ENCODE data around the gene LRRC19.

Gene LRRC19

GRCh38 chr9:26955921-26956859 is 49.3 kb downstream of the LRRC19 start, which contains the start of gene IFT74:
IFT74 (plus strand) TSS chr9:26956412; CDS start chr9:26961968, 5,556 bp downstream.
- Histone ChIP-seq H4K91ac (ENCODE audit: low read depth, low read length) (peak within 1 kb of the TSS; percentile 77), H3K79me1 (ENCODE audit: low read length) (peaks cover 8% of the 10 kb centered on the region), H3K4me2 (ENCODE audit: low read length) (peak within 1 kb of the TSS; percentile 92), H3K9ac (ENCODE audit: low read length) (peak within 1 kb of the TSS; percentile 92), H3K14ac (ENCODE audit: low read length) (peak within 1 kb of the TSS; percentile 34), H2BK120ac (ENCODE audit: insufficient read depth, low read length, poor library complexity) (no peak within 1 kb of the TSS), H4K12ac (ENCODE audit: low read depth, low read length) (peak within 1 kb of the TSS; percentile 77), H2AFZ (ENCODE audit: insufficient read depth, low read length, poor library complexity) (peak within 1 kb of the TSS; percentile 91), H3K36me3 (ENCODE audit: control insufficient read depth in 1 of 2, insufficient read depth in 2 of 2, low read length in 2 of 2) (no peaks in the 10 kb centered on the region), H4K8ac (ENCODE audit: low read depth, low read length) (peak within 1 kb of the TSS; percentile 89), H2BK12ac (ENCODE audit: low read length) (no peak within 1 kb of the TSS), H3K23ac (ENCODE audit: low read length) (no peak within 1 kb of the TSS), H3K18ac (ENCODE audit: low read length) (peak within 1 kb of the TSS; percentile 47), H3K9me3 (ENCODE audit: insufficient read depth, low read depth, low read length) (no peaks in the 10 kb centered on the region), H2BK5ac (ENCODE audit: low read depth, low read length, poor library complexity) (peak within 1 kb of the TSS; percentile 26), H3K4me3 (ENCODE audit: low read depth, low read length) (peak within 1 kb of the TSS; percentile 83), H3K4ac (ENCODE audit: low read depth, low read length) (peak within 1 kb of the TSS; percentile 12), H3K4me1 (ENCODE audit: control insufficient read depth in 1 of 2, insufficient read depth in 2 of 2, low read length in 2 of 2) (no peaks in the 10 kb centered on the region), H3K79me2 (ENCODE audit: control insufficient read depth, insufficient read depth, low read length, poor library complexity) (peaks cover 3% of the 10 kb centered on the region), H3K27ac (ENCODE audit: low read depth, low read length) (peak within 1 kb of the TSS; percentile 49), H3K27me3 (ENCODE audit: insufficient read depth, low read length) (no peaks in the 10 kb centered on the region), H2AK5ac (ENCODE audit: low read length) (no peak within 1 kb of the TSS)
- peak; percentile 95 to 100 for DNase-seq
- WGBS (ENCODE audit: extremely low coverage, insufficient coverage, insufficient read length): no CpG with 5 or more reads among the region's 53 CpGs

DNA sequence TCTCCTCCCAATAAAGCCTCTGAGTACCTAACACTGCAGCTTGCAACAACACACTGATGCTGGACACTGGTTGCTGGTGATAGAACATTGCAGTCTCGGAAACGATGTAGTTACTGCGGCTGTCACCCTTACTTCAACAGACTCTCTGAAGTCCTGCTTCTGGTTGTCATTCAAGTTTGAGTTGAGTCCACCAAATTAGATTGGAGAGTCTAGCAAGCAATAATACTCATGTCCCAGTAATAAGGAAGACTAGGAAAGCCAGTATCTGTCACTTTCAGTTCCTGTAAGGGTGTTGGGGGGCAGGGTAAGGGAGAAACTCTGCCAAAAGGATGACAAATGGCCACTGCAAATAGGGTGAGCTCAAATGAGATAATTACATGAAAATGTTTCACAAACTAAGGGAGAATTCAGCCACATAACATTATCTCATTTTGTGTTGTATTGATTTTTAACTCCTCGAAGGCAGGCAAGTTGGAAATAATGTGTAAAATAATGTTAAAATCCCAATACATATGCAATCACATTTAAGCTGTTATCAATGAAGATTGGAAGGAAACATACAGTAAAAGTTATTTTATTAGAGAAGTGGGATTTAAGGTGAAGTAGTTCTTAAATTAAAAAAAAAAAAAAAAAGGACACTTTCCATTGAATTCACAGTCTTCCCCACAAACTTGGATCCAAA is 50.1 kb downstream of the LRRC19 start:
- Histone ChIP-seq H3K27ac (ENCODE audit: low read depth, low read length) (no peak overlapping the region), H3K23ac (ENCODE audit: low read length) (no peak overlapping the region), H3K36me3 (ENCODE audit: control insufficient read depth in 1 of 2, insufficient read depth in 2 of 2, low read length in 2 of 2) (no peaks in the 10 kb centered on the region), H3K4ac (ENCODE audit: low read depth, low read length) (no peak overlapping the region), H3K4me3 (ENCODE audit: low read depth, low read length) (peak overlapping the region; percentile 55), H4K12ac (ENCODE audit: low read depth, low read length) (no peak overlapping the region), H3K4me2 (ENCODE audit: low read length) (peak overlapping the region; percentile 92), H3K14ac (ENCODE audit: low read length) (no peak overlapping the region), H2BK5ac (ENCODE audit: low read depth, low read length, poor library complexity) (no peak overlapping the region), H2BK120ac (ENCODE audit: insufficient read depth, low read length, poor library complexity) (no peak overlapping the region), H3K79me1 (ENCODE audit: low read length) (peaks cover 8% of the 10 kb centered on the region), H3K18ac (ENCODE audit: low read length) (no peak overlapping the region), H3K9me3 (ENCODE audit: insufficient read depth, low read depth, low read length) (no peaks in the 10 kb centered on the region), H2BK12ac (ENCODE audit: low read length) (no peak overlapping the region), H3K79me2 (ENCODE audit: control insufficient read depth, insufficient read depth, low read length, poor library complexity) (peaks cover 3% of the 10 kb centered on the region), H3K4me1 (ENCODE audit: control insufficient read depth in 1 of 2, insufficient read depth in 2 of 2, low read length in 2 of 2) (no peaks in the 10 kb centered on the region), H2AFZ (ENCODE audit: insufficient read depth, low read length, poor library complexity) (peak overlapping the region; percentile 72), H4K91ac (ENCODE audit: low read depth, low read length) (no peak overlapping the region), H3K9ac (ENCODE audit: low read length) (peak overlapping the region; percentile 83), H2AK5ac (ENCODE audit: low read length) (no peak overlapping the region), H3K27me3 (ENCODE audit: insufficient read depth, low read length) (no peaks in the 10 kb centered on the region), H4K8ac (ENCODE audit: low read depth, low read length) (peak overlapping the region; percentile 89)
- no CpG with 5 or more reads among the region's 4 CpGs for WGBS (ENCODE audit: extremely low coverage, insufficient coverage, insufficient read length)
- DNase-seq: no peak

GRCh38 chr9:26954050-26954508 is 51.4 kb downstream of the LRRC19 start:
- H2AFZ ChIP-seq (ENCODE audit: insufficient read depth, low read length, poor library complexity): no peak overlapping the region
- peaks cover 3% of the 10 kb centered on the region for H3K79me2 ChIP-seq (ENCODE audit: control insufficient read depth, insufficient read depth, low read length, poor library complexity)
- no peak overlapping the region for H4K91ac ChIP-seq (ENCODE audit: low read depth, low read length)
- H3K27ac ChIP-seq (ENCODE audit: low read depth, low read length): no peak overlapping the region
- no peak overlapping the region for H2BK12ac ChIP-seq (ENCODE audit: low read length)
- no peak overlapping the region for H3K4ac ChIP-seq (ENCODE audit: low read depth, low read length)
- no peak for DNase-seq
- no peaks in the 10 kb centered on the region for H3K36me3 ChIP-seq (ENCODE audit: control insufficient read depth in 1 of 2, insufficient read depth in 2 of 2, low read length in 2 of 2)
- H3K4me2 ChIP-seq (ENCODE audit: low read length): no peak overlapping the region
- H2AK5ac ChIP-seq (ENCODE audit: low read length): no peak overlapping the region
- WGBS (ENCODE audit: extremely low coverage, insufficient coverage, insufficient read length): no CpG with 5 or more reads among the region's 3 CpGs
- no peaks in the 10 kb centered on the region for H3K4me1 ChIP-seq (ENCODE audit: control insufficient read depth in 1 of 2, insufficient read depth in 2 of 2, low read length in 2 of 2)
- no peak overlapping the region for H3K14ac ChIP-seq (ENCODE audit: low read length)
- H3K18ac ChIP-seq (ENCODE audit: low read length): no peak overlapping the region
- H3K9me3 ChIP-seq (ENCODE audit: insufficient read depth, low read depth, low read length): no peaks in the 10 kb centered on the region
- H3K9ac ChIP-seq (ENCODE audit: low read length): no peak overlapping the region
- H2BK120ac ChIP-seq (ENCODE audit: insufficient read depth, low read length, poor library complexity): no peak overlapping the region
- peaks cover 8% of the 10 kb centered on the region for H3K79me1 ChIP-seq (ENCODE audit: low read length)
- H2BK5ac ChIP-seq (ENCODE audit: low read depth, low read length, poor library complexity): no peak overlapping the region
- H3K4me3 ChIP-seq (ENCODE audit: low read depth, low read length): no peak overlapping the region
- H4K12ac ChIP-seq (ENCODE audit: low read depth, low read length): no peak overlapping the region
- H3K27me3 ChIP-seq (ENCODE audit: insufficient read depth, low read length): no peaks in the 10 kb centered on the region
- no peak overlapping the region for H3K23ac ChIP-seq (ENCODE audit: low read length)
- no peak overlapping the region for H4K8ac ChIP-seq (ENCODE audit: low read depth, low read length)

DNA sequence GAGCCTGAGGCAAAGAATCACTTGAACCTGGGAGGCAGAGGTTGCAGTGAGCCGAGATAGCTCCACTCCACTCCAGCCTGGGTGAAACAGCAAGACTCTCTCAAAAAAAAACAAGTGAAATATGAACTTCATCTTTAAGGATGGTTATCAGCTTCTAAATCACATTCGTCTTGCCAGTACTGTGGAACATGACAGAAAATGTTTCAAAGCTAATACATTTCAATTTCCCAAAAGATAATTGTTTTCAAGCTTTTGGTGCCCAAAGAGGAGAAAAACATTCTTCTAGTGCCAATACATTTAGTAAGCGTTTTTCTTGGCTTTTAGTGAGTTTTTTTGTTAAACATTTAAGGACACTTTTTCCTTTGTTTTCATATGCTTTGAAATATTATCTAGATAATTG is 53.7 kb downstream of the LRRC19 start:
- Histone ChIP-seq H2AFZ (ENCODE audit: insufficient read depth, low read length, poor library complexity) (no peak overlapping the region), H4K12ac (ENCODE audit: low read depth, low read length) (no peak overlapping the region), H3K14ac (ENCODE audit: low read length) (no peak overlapping the region), H3K18ac (ENCODE audit: low read length) (no peak overlapping the region), H3K36me3 (ENCODE audit: control insufficient read depth in 1 of 2, insufficient read depth in 2 of 2, low read length in 2 of 2) (no peaks in the 10 kb centered on the region), H4K91ac (ENCODE audit: low read depth, low read length) (no peak overlapping the region), H2AK5ac (ENCODE audit: low read length) (no peak overlapping the region), H3K9ac (ENCODE audit: low read length) (no peak overlapping the region), H3K27ac (ENCODE audit: low read depth, low read length) (no peak overlapping the region), H3K4me2 (ENCODE audit: low read length) (no peak overlapping the region), H3K27me3 (ENCODE audit: insufficient read depth, low read length) (no peaks in the 10 kb centered on the region), H3K4ac (ENCODE audit: low read depth, low read length) (no peak overlapping the region), H2BK5ac (ENCODE audit: low read depth, low read length, poor library complexity) (no peak overlapping the region), H3K4me3 (ENCODE audit: low read depth, low read length) (no peak overlapping the region), H3K79me2 (ENCODE audit: control insufficient read depth, insufficient read depth, low read length, poor library complexity) (peaks cover 5% of the 10 kb centered on the region), H2BK120ac (ENCODE audit: insufficient read depth, low read length, poor library complexity) (no peak overlapping the region), H3K4me1 (ENCODE audit: control insufficient read depth in 1 of 2, insufficient read depth in 2 of 2, low read length in 2 of 2) (no peaks in the 10 kb centered on the region), H3K23ac (ENCODE audit: low read length) (no peak overlapping the region), H4K8ac (ENCODE audit: low read depth, low read length) (no peak overlapping the region), H3K79me1 (ENCODE audit: low read length) (peaks cover 13% of the 10 kb centered on the region), H2BK12ac (ENCODE audit: low read length) (no peak overlapping the region), H3K9me3 (ENCODE audit: insufficient read depth, low read depth, low read length) (no peaks in the 10 kb centered on the region)
- DNase-seq: no peak
- no CpG with 5 or more reads among the region's 3 CpGs for WGBS (ENCODE audit: extremely low coverage, insufficient coverage, insufficient read length)

All from trophoblast cell (in vitro differentiated cells and primary cell).